Parathyroid adenoma (tissue), 2 donors: ENCODE data around the gene TTC1.

Experiments
- H2AFZ ChIP-seq: fragments of 300-600 bp; sonication (generic); one replicate; pipeline ENCODE4 v1.7.0; 2017; ENCODE audit warnings: antibody characterized with exemption, mild to moderate bottlenecking
- H3K27ac ChIP-seq: fragments of 300-600 bp; sonication (generic); one replicate; pipeline ENCODE4 v1.7.0; 2017
- H3K27me3 ChIP-seq: fragments of 300-600 bp; sonication (generic); one replicate; pipeline ENCODE4 v1.7.0; 2017; ENCODE audit warnings: low read length; ENCODE audit not compliant: control insufficient read depth, insufficient read depth
- H3K36me3 ChIP-seq: fragments of 300-600 bp; sonication (generic); one replicate; pipeline ENCODE4 v1.7.0; 2017; ENCODE audit warnings: low read length; ENCODE audit not compliant: control insufficient read depth, insufficient read depth
- H3K4me1 ChIP-seq: fragments of 300-600 bp; sonication (generic); one replicate; pipeline ENCODE4 v1.7.0; 2017; ENCODE audit warnings: control low read depth
- H3K4me2 ChIP-seq: fragments of 300-600 bp; sonication (generic); one replicate; pipeline ENCODE4 v1.7.0; 2017; ENCODE audit warnings: low read length
- H3K4me3 ChIP-seq: fragments of 300-600 bp; sonication (generic); one replicate; pipeline ENCODE4 v1.7.0; 2017; ENCODE audit warnings: low read depth, low read length
- H3K79me2 ChIP-seq: fragments of 300-600 bp; sonication (generic); one replicate; pipeline ENCODE4 v1.7.0; 2017; ENCODE audit warnings: control low read depth
- H3K9ac ChIP-seq: fragments of 300-600 bp; sonication (generic); one replicate; pipeline ENCODE4 v1.7.0; 2017; ENCODE audit warnings: mild to moderate bottlenecking
- H3K9me3 ChIP-seq: fragments of 300-600 bp; sonication (generic); one replicate; pipeline ENCODE4 v1.7.0; 2017; ENCODE audit warnings: low read length; ENCODE audit not compliant: control insufficient read depth
- TF ChIP-seq, protein P1 (sequence below): fragments of 300-600 bp; sonication (generic); IDR thresholded peaks from one replicate; pipeline ENCODE4 v1.7.0; 2017; ENCODE audit warnings: antibody characterized with exemption, mild to moderate bottlenecking
- donor health status: primary hyperparathyroidism.

TTC1 gene

DNA sequence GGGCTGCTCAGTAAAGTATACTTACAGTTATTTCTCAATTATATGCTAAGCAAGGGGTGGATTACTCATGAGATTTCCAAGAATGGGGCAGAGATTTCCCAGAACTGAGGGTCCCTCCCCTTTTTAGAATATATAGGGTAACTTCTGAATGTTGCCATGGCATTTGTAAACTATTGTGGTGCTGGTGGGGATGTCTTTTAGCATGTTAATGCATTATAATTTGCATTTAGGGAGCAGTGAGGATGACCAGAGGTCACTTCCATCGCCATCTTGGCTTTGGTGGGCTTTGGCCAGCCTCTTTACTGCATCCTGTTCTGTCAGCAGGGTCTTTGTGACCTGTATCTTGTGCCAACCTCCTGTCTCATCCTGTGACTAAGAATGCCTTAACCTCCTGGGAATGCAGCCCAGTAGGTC lies 35.5 kb downstream of the TTC1 start:
- Histone ChIP-seq H3K27ac (no peak overlapping the region), H3K9ac (no peak overlapping the region), H3K9me3 (no peaks in the 10 kb centered on the region), H3K4me3 (no peak overlapping the region), H3K4me1 (no peaks in the 10 kb centered on the region), H3K79me2 (no peaks in the 10 kb centered on the region), H3K27me3 (no peaks in the 10 kb centered on the region), H3K4me2 (no peak overlapping the region), H3K36me3 (no peaks in the 10 kb centered on the region), H2AFZ (no peak overlapping the region)
- TF ChIP-seq, protein P1, sequence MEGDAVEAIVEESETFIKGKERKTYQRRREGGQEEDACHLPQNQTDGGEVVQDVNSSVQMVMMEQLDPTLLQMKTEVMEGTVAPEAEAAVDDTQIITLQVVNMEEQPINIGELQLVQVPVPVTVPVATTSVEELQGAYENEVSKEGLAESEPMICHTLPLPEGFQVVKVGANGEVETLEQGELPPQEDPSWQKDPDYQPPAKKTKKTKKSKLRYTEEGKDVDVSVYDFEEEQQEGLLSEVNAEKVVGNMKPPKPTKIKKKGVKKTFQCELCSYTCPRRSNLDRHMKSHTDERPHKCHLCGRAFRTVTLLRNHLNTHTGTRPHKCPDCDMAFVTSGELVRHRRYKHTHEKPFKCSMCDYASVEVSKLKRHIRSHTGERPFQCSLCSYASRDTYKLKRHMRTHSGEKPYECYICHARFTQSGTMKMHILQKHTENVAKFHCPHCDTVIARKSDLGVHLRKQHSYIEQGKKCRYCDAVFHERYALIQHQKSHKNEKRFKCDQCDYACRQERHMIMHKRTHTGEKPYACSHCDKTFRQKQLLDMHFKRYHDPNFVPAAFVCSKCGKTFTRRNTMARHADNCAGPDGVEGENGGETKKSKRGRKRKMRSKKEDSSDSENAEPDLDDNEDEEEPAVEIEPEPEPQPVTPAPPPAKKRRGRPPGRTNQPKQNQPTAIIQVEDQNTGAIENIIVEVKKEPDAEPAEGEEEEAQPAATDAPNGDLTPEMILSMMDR: no peak

DNA sequence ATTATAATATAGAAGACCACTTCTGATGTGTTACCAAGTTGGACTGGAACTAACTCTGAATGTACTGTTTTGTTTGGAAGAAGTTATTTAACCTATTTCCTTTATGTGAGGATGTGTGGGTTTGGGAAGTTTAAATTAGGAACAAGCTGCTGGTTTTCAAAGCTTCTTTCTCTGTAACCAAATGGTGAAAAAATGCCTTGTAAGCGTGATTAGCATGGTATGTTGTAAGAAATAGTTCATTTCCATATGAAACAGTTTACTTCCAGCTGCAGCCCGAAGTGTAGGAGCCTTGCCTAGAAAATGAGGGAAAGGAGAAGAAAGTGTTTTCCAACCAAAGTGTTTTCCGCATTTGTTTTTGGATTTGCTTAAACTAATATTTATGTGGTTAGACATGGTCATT lies 36.0 kb downstream of the TTC1 start:
- no peak overlapping the region for H2AFZ ChIP-seq
- TF ChIP-seq, protein P1: no peak
- no peak overlapping the region for H3K4me2 ChIP-seq
- H3K4me3 ChIP-seq: no peak overlapping the region
- H3K27ac ChIP-seq: no peak overlapping the region
- H3K9me3 ChIP-seq: no peaks in the 10 kb centered on the region
- H3K79me2 ChIP-seq: no peaks in the 10 kb centered on the region
- no peak overlapping the region for H3K9ac ChIP-seq
- H3K36me3 ChIP-seq: no peaks in the 10 kb centered on the region
- no peaks in the 10 kb centered on the region for H3K4me1 ChIP-seq
- no peaks in the 10 kb centered on the region for H3K27me3 ChIP-seq

DNA sequence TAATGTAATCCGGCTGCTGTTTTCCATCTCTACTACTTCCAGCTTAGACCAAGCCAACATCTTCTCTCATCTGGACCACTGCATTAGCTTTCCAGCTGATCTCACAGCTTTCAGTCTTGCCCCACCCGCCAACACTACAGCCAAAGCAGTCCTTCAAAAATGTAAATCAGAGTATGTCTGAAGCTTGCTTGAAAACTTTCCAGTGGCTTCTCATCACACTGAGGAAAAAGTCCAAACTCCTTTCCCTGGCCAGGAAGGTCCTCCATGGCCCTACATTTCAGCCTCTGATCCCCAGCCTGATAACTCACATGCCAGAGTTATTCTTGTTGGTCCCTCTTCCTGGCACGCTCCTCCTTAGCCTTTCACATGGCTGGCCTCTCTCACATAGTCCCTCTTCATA lies 38.5 kb downstream of the TTC1 start:
- no peak overlapping the region for H3K9ac ChIP-seq
- TF ChIP-seq, protein P1: no peak
- no peak overlapping the region for H3K4me3 ChIP-seq
- no peaks in the 10 kb centered on the region for H3K4me1 ChIP-seq
- H3K79me2 ChIP-seq: no peaks in the 10 kb centered on the region
- no peak overlapping the region for H3K4me2 ChIP-seq
- H3K9me3 ChIP-seq: no peaks in the 10 kb centered on the region
- H3K27ac ChIP-seq: no peak overlapping the region
- no peak overlapping the region for H2AFZ ChIP-seq
- no peaks in the 10 kb centered on the region for H3K27me3 ChIP-seq
- H3K36me3 ChIP-seq: no peaks in the 10 kb centered on the region

DNA sequence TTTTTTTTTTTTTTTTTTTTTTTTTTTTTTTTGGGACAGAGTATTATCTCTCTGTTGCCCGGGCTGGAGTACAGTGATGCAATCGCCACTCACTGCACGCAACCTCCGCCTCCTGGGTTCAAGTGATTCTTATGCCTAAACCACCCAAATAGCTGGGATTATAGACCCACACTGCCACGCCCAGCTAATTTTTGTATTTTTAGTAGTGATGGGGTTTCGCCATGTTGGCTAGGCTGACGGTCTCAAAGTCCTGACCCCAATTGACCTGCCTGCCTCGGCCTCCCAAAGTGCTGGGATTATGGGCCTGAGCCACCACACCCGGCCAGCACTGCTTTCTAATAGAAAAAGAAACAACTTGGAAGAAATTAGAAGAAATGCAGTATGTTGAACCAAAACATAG lies 39.2 kb downstream of the TTC1 start:
- Histone ChIP-seq H3K27me3 (no peaks in the 10 kb centered on the region), H3K9me3 (no peaks in the 10 kb centered on the region), H2AFZ (no peak overlapping the region), H3K79me2 (no peaks in the 10 kb centered on the region), H3K4me2 (no peak overlapping the region), H3K27ac (no peak overlapping the region), H3K4me3 (no peak overlapping the region), H3K4me1 (no peaks in the 10 kb centered on the region), H3K36me3 (no peaks in the 10 kb centered on the region), H3K9ac (no peak overlapping the region)
- TF ChIP-seq, protein P1: no peak

DNA sequence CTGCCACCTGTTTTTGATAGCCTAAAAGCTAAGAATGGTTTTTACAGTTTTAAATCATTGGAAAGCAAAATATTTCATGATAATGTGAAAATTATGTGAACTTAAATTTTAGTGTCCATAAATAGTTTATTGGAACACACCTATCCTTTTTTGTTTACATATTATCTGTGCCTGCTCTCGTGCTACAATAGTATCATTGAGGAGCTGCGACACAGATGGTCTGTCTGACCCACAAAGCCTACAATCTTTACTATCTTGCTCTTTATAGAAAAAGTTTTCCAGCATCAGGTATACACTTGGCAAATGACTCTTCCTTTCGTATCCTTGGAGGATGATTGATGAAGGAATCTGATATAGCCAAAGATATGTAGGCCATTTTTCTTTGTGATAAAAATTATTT lies 40.2 kb downstream of the TTC1 start:
- Histone ChIP-seq H2AFZ (no peak overlapping the region), H3K36me3 (no peaks in the 10 kb centered on the region), H3K4me2 (no peak overlapping the region), H3K79me2 (no peaks in the 10 kb centered on the region), H3K9ac (no peak overlapping the region), H3K27ac (no peak overlapping the region), H3K9me3 (no peaks in the 10 kb centered on the region), H3K4me1 (no peaks in the 10 kb centered on the region), H3K4me3 (no peak overlapping the region), H3K27me3 (no peaks in the 10 kb centered on the region)
- TF ChIP-seq, protein P1: no peak
